ENCODE measurements around the gene CERK.

- TF ChIP-seq HNRNPH1 (optimal IDR thresholded peaks at IDR 0.05; ENCODE audit: low read depth, low read length) (no peak), DZIP1 (CRISPR knock-in tag; IDR thresholded peaks at IDR 0.05) (no peak), ZNF33B (CRISPR knock-in tag; IDR thresholded peaks at IDR 0.05) (no peak)
These were observed 19.1 kb upstream of the CERK start for GRCh38 chr22:46757104-46757503.

All from HepG2 (cell line).